Ishikawa (cell line): Measurements from ENCODE around the gene FGF13.

Experiments
- EP300 ChIP-seq: IDR thresholded peaks from 2 replicates; pipeline ENCODE4 v1.6.1; 2012; ENCODE audit warnings: borderline replicate concordance
- NFIC ChIP-seq: IDR thresholded peaks from 2 replicates; pipeline ENCODE4 v1.6.1; 2012

DNA sequence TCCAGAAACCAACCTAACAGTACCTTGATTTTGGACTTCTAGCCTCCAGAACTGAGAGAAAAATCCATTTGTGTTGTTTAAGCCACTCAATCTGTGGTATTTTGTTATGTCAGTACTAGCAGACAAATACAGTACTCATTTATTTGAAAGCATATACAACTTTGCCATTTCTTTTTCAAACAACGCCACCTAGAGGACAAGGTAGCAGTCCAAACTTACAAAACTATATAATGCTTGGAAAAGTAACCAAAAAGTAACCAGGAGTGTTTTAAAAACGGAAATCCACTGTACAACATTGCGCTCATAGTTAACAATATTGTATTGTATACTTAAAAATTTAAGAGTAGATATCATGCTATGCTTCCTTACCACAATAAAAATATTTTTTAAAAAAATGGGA is 37.0 kb upstream of the FGF13 start:
- no peak for TF ChIP-seq EP300
- no peak for TF ChIP-seq NFIC
